B cell (primary cell): ENCODE results near the gene EGFLAM. TPM values are rescaled to one million over a fixed set of nuclear protein-coding genes. Genes with fewer than 3 reads are reported as not detected.

Source experiments
- ATAC-seq: fragments of 200-7000 bp; cut with Tn5 transposase; one replicate; pipeline ENCODE4 v1.10.0; 2021; ENCODE audit warnings: low read depth, mild to moderate bottlenecking, moderate number of reproducible peaks, moderate library complexity
- CTCF ChIA-PET: fragments of 350-600 bp; sonication (Branson Sonifier 250); formaldehyde crosslinking; loops from one replicate; lab custom pipeline; 2021; ENCODE audit warnings: antibody characterized with exemption, inconsistent platforms; lab: Charles Lee
- POLR2A ChIA-PET: fragments of 350-600 bp; sonication (Branson Sonifier 250); formaldehyde crosslinking; loops from one replicate; lab custom pipeline; 2021; ENCODE audit warnings: antibody characterized with exemption; lab: Charles Lee
- DNase-seq: peaks from one replicate; pipeline ENCODE4 v3.0.0; 2013
- H2AFZ ChIP-seq: 2 replicates; pipeline ENCODE4 v1.6.1; 2012; ENCODE audit warnings: mild to moderate bottlenecking, low read depth, low read length; ENCODE audit not compliant: insufficient read depth, poor library complexity, severe bottlenecking
- H3K27ac ChIP-seq, 2 donors: 1 replicate in 1 of 2; 2 replicates in 1 of 2; pipeline ENCODE4 v1.5.1; 2012 to 2013; ENCODE audit warnings: low read length in 2 of 2, mild to moderate bottlenecking in 2 of 2, moderate library complexity in 1 of 2
- H3K27me3 ChIP-seq, 4 experiments: fragments of 200-600 bp in 1 of 4; sonication (generic) in 1 of 4; replicated peaks in 1 of 4; 1 replicate in 2 of 4; 2 replicates in 2 of 4; pipeline versions ENCODE4 v1.6.1 to v1.7.0; 2013 to 2016; ENCODE audit warnings: low read length in 3 of 4, mild to moderate bottlenecking in 2 of 4, mixed read lengths in 1 of 4, moderate library complexity in 1 of 4; ENCODE audit not compliant: insufficient read depth in 4 of 4, control insufficient read depth in 3 of 4; ENCODE audit errors: control extremely low read depth in 1 of 4
- H3K36me3 ChIP-seq, 2 experiments: replicated peaks in 1 of 2; 1 replicate in 1 of 2; 2 replicates in 1 of 2; pipeline versions ENCODE4 v1.6.1 to v1.7.1; 2013; ENCODE audit warnings: low read length in 1 of 2; ENCODE audit not compliant: insufficient read depth in 2 of 2, control insufficient read depth in 1 of 2; ENCODE audit errors: control extremely low read depth in 1 of 2, extremely low read depth in 1 of 2
- H3K4me1 ChIP-seq, 2 donors: fragments of 200-600 bp in 1 of 2; sonication (generic) in 1 of 2; 1 replicate in 1 of 2; 2 replicates in 1 of 2; pipeline versions ENCODE4 v1.5.1 to v1.6.1; 2013 to 2017; ENCODE audit warnings: low read length in 2 of 2; ENCODE audit not compliant: control insufficient read depth in 2 of 2, insufficient read depth in 2 of 2
- H3K4me2 ChIP-seq: replicated peaks from 2 replicates; pipeline ENCODE3; 2012; ENCODE audit warnings: mild to moderate bottlenecking, low read depth, low read length; ENCODE audit not compliant: poor library complexity, severe bottlenecking
- H3K4me3 ChIP-seq, 5 experiments: fragments of 200-600 bp in 1 of 5; sonication (generic) in 1 of 5; 1 replicate in 3 of 5; 2 replicates in 2 of 5; pipeline versions ENCODE4 v1.5.1 to v1.7.0; 2011 to 2016; ENCODE audit warnings: low read length in 4 of 5, mild to moderate bottlenecking in 4 of 5, low read depth in 2 of 5, control low read depth in 1 of 5, moderate library complexity in 1 of 5; ENCODE audit not compliant: insufficient read depth in 1 of 5; ENCODE audit errors: control extremely low read depth in 1 of 5, extremely low read depth in 1 of 5
- H3K79me2 ChIP-seq: fragments of 200-600 bp; sonication (generic); one replicate; pipeline ENCODE4 v1.6.0; 2016; ENCODE audit warnings: low read length; ENCODE audit not compliant: control insufficient read depth, insufficient read depth
- H3K9ac ChIP-seq: fragments of 200-600 bp; sonication (generic); 2 replicates; pipeline ENCODE4 v1.6.1; 2017; ENCODE audit warnings: mild to moderate bottlenecking, low read length, moderate library complexity
- H3K9me3 ChIP-seq, 3 donors: one replicate each; pipeline versions ENCODE4 v1.6.1 to v1.7.1; 2013; ENCODE audit warnings: low read length in 2 of 3; ENCODE audit not compliant: control insufficient read depth in 2 of 3, insufficient read depth in 1 of 3; ENCODE audit errors: control extremely low read depth in 1 of 3
- H4K20me1 ChIP-seq: 2 replicates; pipeline ENCODE4 v1.6.0; 2012; ENCODE audit warnings: mild to moderate bottlenecking, low read length; ENCODE audit not compliant: insufficient read depth, control insufficient read depth, poor library complexity, severe bottlenecking
- H3K27ac Mint-ChIP-seq: one replicate; pipeline ENCODE4 v1.8.0; 2021; ENCODE audit warnings: mixed read lengths
- H3K27me3 Mint-ChIP-seq: one replicate; pipeline ENCODE4 v1.8.0; 2021; ENCODE audit warnings: mixed read lengths
- H3K4me1 Mint-ChIP-seq: one replicate; pipeline ENCODE4 v1.8.0; 2021; ENCODE audit warnings: mixed read lengths
- H3K4me3 Mint-ChIP-seq: one replicate; pipeline ENCODE4 v1.8.0; 2021; ENCODE audit warnings: mixed read lengths
- H3K9me3 Mint-ChIP-seq: one replicate; pipeline ENCODE4 v1.8.0; 2022; ENCODE audit warnings: mixed read lengths; ENCODE audit not compliant: insufficient read depth
- EZH2 ChIP-seq: IDR thresholded peaks from 2 replicates; pipeline ENCODE4 v1.6.1; 2012; ENCODE audit warnings: borderline replicate concordance, low read depth, mild to moderate bottlenecking, moderate library complexity, low read length; ENCODE audit not compliant: insufficient read depth, poor library complexity, severe bottlenecking
- WGBS: methylation state at CpG from one replicate; pipeline ENCODE4 v1.1.5; 2013; ENCODE audit warnings: missing lambda C conversion rate; ENCODE audit not compliant: insufficient coverage; 5-methylcytosine and 5-hydroxymethylcytosine counted together
- intact Hi-C: fragments of 100-400 bp; cut with micrococcal nuclease; formaldehyde crosslinking; loops from one replicate; pipeline ENCODE4 v1.10.0; 2022
- polyA plus RNA-seq: library from polyadenylated mRNA; depleted of rRNA; stranded (reverse); fragments of >200 nt; gene quantifications from 2 replicates; pipeline ENCODE4 v1.2.3, GENCODE V29; 2012
- total RNA-seq, 2 donors: library from RNA; stranded (reverse); fragments of 120-200 nt in 1 of 2; gene quantifications; 1 replicate in 1 of 2; 2 replicates in 1 of 2; pipeline versions ENCODE4 v1.2.3 to v1.2.4, GENCODE V29; 2013 to 2022
- TF ChIP-seq, protein P1 (sequence below): fragments of 200-600 bp; IDR thresholded peaks from one replicate; pipeline ENCODE4 v1.8.0; 2022; ENCODE audit warnings: antibody characterized with exemption, mild to moderate bottlenecking

Gene EGFLAM
- total and polyA plus RNA-seq, 2 donors (not counting 1 experiment from before 2014, with no cell fraction given): not detected

DNA sequence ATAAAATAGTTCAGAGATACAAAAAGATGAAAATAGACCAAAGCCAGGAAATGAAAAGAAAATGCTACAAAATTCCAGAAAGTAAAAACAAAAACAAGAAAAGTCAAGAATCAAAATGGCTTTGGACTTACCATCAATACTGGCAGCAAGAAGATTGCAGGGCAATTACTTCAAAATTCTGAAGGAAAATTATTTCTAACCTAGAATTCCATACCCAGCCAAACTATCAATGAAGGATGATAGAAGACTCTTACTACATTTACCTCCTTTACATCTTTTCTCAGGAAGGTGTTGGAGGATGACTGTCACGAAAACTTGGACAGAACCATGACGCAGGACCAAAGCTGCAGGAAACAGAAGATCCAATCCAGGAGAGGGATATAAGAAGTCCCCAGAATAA, 46.8 kb downstream of the EGFLAM start:
- Histone ChIP-seq H3K4me2 (no peak overlapping the region), H3K36me3 (no peaks in the 10 kb centered on the region), H3K27me3 (no peaks in the 10 kb centered on the region), H3K27ac (no peak overlapping the region), H3K9ac (no peak overlapping the region), H4K20me1 (no peaks in the 10 kb centered on the region), H3K9me3 (peaks cover 0 to 7% (median 7%) of the 10 kb centered on the region in 3 donors), H3K4me3 (no peak overlapping the region), H3K79me2 (no peaks in the 10 kb centered on the region), H3K4me1 (no peaks in the 10 kb centered on the region), H2AFZ (no peak overlapping the region)
- no peak overlapping the region for H3K4me3 Mint-ChIP-seq
- peaks cover 12% of the 10 kb centered on the region for H3K9me3 Mint-ChIP-seq
- ChIA-PET POLR2A (no interaction called here), CTCF (no interaction called here)
- TF ChIP-seq, protein P1, sequence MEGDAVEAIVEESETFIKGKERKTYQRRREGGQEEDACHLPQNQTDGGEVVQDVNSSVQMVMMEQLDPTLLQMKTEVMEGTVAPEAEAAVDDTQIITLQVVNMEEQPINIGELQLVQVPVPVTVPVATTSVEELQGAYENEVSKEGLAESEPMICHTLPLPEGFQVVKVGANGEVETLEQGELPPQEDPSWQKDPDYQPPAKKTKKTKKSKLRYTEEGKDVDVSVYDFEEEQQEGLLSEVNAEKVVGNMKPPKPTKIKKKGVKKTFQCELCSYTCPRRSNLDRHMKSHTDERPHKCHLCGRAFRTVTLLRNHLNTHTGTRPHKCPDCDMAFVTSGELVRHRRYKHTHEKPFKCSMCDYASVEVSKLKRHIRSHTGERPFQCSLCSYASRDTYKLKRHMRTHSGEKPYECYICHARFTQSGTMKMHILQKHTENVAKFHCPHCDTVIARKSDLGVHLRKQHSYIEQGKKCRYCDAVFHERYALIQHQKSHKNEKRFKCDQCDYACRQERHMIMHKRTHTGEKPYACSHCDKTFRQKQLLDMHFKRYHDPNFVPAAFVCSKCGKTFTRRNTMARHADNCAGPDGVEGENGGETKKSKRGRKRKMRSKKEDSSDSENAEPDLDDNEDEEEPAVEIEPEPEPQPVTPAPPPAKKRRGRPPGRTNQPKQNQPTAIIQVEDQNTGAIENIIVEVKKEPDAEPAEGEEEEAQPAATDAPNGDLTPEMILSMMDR: no peak
- TF ChIP-seq EZH2: no peak
- intact Hi-C loops: no loop called here
- WGBS: 88% methylated on average over 2 of the region's 2 CpGs
- no peaks in the 10 kb centered on the region for H3K27me3 Mint-ChIP-seq
- no peaks in the 10 kb centered on the region for H3K4me1 Mint-ChIP-seq
- H3K27ac Mint-ChIP-seq: no peak overlapping the region
- ATAC-seq: no peak
- no peak for DNase-seq

DNA sequence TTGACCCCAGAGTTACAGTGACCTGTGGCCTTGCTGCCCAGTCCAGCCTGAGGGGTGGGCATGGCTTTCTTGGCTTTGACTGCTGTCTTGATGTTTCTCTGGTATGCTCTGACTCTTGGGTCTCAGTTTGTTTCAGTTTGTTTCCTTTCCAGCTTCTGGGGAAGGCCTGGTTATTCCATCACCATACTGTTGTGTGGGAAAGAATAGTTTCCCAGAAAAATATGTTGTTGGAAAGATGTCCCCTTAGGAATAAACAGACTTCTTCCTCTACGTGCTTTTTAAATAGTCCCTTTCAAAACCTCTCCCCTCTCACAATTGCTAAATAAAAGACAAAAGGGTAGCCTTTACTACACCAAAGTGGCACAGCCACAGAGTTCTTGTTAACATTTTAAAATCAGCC, 49.5 kb downstream of the EGFLAM start:
- no CpG with 5 or more reads among the region's 1 CpG for WGBS
- Mint-ChIP-seq H3K27me3 (no peaks in the 10 kb centered on the region), H3K4me1 (no peaks in the 10 kb centered on the region), H3K4me3 (no peak overlapping the region), H3K27ac (no peak overlapping the region), H3K9me3 (peaks cover 13% of the 10 kb centered on the region)
- Histone ChIP-seq H3K36me3 (no peaks in the 10 kb centered on the region), H3K9ac (no peak overlapping the region), H3K9me3 (peaks cover 0 to 7% (median 7%) of the 10 kb centered on the region in 3 donors), H2AFZ (no peak overlapping the region), H4K20me1 (no peaks in the 10 kb centered on the region), H3K4me1 (no peaks in the 10 kb centered on the region), H3K27me3 (no peaks in the 10 kb centered on the region), H3K27ac (no peak overlapping the region), H3K4me3 (no peak overlapping the region), H3K4me2 (no peak overlapping the region), H3K79me2 (no peaks in the 10 kb centered on the region)
- intact Hi-C loops: no loop called here
- no peak for TF ChIP-seq EZH2
- TF ChIP-seq, protein P1: no peak
- POLR2A ChIA-PET: no interaction called here
- CTCF ChIA-PET: no interaction called here
- DNase-seq (no peak), ATAC-seq (no peak)
